ENCODE measurements around the gene RIOK2.
A peak's percentile ranks its signal among the peaks of the same experiment; 100 is the strongest.
"Not testable (repeated sequence)": the region's sequence is repeated elsewhere in the genome, so short reads cannot be mapped to it uniquely, and the experiment has no call there.

The RIOK2 gene

GRCh38 chr5:97182571-97183099, 412 bp downstream of the RIOK2 start:
- Histone ChIP-seq H3F3A (ENCODE audit: insufficient read depth, low read length) (no peaks in the 10 kb centered on the region), H3K4me2 (ENCODE audit: low read length) (peak overlapping the region; percentile 75), H3K36me3 (ENCODE audit: insufficient read depth, low read length) (peaks cover 28% of the 10 kb centered on the region), H2AFZ (ENCODE audit: low read length) (0 out of 2 replicates have a peak overlapping the region, but pooled peaks have one; percentile 71), H3K27ac (ENCODE audit: low read depth, low read length, poor library complexity, severe bottlenecking) (peak overlapping the region; percentile 87), H3K9me3 (ENCODE audit: low read length) (no peaks in the 10 kb centered on the region), H3K9me2 (ENCODE audit: low read depth, low read length) (no peaks in the 10 kb centered on the region), H4K20me1 (ENCODE audit: insufficient read depth, low read length) (no peaks in the 10 kb centered on the region), H3K4me3 (ENCODE audit: low read depth, low read length, poor library complexity, severe bottlenecking) (peak overlapping the region; percentile 92), H3K79me2 (ENCODE audit: insufficient read depth, low read length) (peaks cover 24% of the 10 kb centered on the region), H3K9ac (ENCODE audit: low read length) (peak overlapping the region; percentile 94), H3K27me3 (ENCODE audit: insufficient read depth, low read length) (no peaks in the 10 kb centered on the region), H3K4me1 (ENCODE audit: insufficient read depth, low read length, severe bottlenecking) (peaks cover 21% of the 10 kb centered on the region)
- TF ChIP-seq EZH2 (IDR thresholded peaks at IDR 0.05; ENCODE audit: borderline replicate concordance, low read length), result no peak
- TF ChIP-seq, protein P1, sequence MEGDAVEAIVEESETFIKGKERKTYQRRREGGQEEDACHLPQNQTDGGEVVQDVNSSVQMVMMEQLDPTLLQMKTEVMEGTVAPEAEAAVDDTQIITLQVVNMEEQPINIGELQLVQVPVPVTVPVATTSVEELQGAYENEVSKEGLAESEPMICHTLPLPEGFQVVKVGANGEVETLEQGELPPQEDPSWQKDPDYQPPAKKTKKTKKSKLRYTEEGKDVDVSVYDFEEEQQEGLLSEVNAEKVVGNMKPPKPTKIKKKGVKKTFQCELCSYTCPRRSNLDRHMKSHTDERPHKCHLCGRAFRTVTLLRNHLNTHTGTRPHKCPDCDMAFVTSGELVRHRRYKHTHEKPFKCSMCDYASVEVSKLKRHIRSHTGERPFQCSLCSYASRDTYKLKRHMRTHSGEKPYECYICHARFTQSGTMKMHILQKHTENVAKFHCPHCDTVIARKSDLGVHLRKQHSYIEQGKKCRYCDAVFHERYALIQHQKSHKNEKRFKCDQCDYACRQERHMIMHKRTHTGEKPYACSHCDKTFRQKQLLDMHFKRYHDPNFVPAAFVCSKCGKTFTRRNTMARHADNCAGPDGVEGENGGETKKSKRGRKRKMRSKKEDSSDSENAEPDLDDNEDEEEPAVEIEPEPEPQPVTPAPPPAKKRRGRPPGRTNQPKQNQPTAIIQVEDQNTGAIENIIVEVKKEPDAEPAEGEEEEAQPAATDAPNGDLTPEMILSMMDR (IDR thresholded peaks at IDR 0.05; ENCODE audit: low read length), result no peak

DNA sequence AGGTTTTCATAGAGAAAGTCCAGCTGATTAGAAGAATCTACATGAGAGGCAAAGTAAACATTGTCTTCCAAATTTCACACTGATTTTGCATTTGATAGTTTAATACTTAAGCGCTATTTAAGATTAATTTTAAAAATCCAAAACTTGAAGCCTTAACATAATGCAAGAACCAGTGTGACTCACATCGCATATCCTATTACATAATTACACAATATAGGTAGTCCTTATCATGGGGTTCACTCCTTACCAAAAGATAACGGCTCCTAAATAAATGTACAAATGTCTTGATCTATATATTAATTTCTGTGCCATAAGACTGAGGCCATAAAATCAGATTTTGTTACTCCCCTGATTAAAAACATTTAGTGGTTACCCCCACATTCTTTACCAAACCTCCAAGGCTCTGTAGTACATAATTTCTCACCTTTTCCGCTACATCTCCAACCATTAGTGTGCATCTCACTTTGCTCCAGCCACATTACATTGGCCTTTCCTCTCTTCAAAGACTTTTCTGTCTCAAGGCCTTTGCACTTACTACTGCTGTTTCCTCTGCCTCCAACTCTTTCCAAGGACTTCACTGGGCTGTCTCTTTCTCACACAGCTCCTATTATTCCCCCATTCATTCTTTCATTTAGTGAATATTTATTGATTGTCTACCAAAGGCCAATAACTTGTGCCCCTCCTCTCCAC, 1.0 kb downstream of the RIOK2 start:
- Histone ChIP-seq H3K79me2 (ENCODE audit: insufficient read depth, low read length) (peaks cover 24% of the 10 kb centered on the region), H3F3A (ENCODE audit: insufficient read depth, low read length) (no peaks in the 10 kb centered on the region), H3K27ac (ENCODE audit: low read depth, low read length, poor library complexity, severe bottlenecking) (no peak overlapping the region), H3K4me2 (ENCODE audit: low read length) (peak overlapping the region; percentile 75), H3K36me3 (ENCODE audit: insufficient read depth, low read length) (peaks cover 35% of the 10 kb centered on the region), H3K27me3 (ENCODE audit: insufficient read depth, low read length) (no peaks in the 10 kb centered on the region), H3K4me3 (ENCODE audit: low read depth, low read length, poor library complexity, severe bottlenecking) (peak overlapping the region; percentile 92), H3K9me3 (ENCODE audit: low read length) (no peaks in the 10 kb centered on the region), H4K20me1 (ENCODE audit: insufficient read depth, low read length) (no peaks in the 10 kb centered on the region), H3K4me1 (ENCODE audit: insufficient read depth, low read length, severe bottlenecking) (peaks cover 21% of the 10 kb centered on the region), H3K9me2 (ENCODE audit: low read depth, low read length) (no peaks in the 10 kb centered on the region), H2AFZ (ENCODE audit: low read length) (no peak overlapping the region), H3K9ac (ENCODE audit: low read length) (peak overlapping the region; percentile 94)
- no peak for TF ChIP-seq EZH2 (IDR thresholded peaks at IDR 0.05; ENCODE audit: borderline replicate concordance, low read length)
- TF ChIP-seq, protein P1 (IDR thresholded peaks at IDR 0.05; ENCODE audit: low read length), result no peak

DNA sequence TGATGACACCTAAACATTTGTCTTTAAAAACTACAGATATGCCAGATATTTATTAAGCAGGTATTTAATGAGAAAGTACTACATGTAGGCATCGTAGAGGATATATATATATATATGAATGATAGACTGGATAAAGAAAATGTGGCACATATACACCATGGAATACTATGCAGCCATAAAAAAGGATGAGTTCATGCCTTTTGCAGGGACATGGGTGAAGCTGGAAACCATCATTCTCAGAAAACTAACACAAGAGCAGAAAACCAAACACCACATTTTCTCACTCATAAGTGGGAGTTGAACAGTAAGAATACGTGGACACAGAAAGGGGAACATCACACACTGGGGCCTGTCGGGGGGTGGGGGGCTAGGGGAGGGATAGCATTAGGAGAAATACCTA, 3.6 kb downstream of the RIOK2 start:
- H3K9me3 ChIP-seq (ENCODE audit: low read length); H3K4me3 ChIP-seq (ENCODE audit: low read depth, low read length, poor library complexity, severe bottlenecking); H3K27me3 ChIP-seq (ENCODE audit: insufficient read depth, low read length); H3F3A ChIP-seq (ENCODE audit: insufficient read depth, low read length); H4K20me1 ChIP-seq (ENCODE audit: insufficient read depth, low read length); H3K27ac ChIP-seq (ENCODE audit: low read depth, low read length, poor library complexity, severe bottlenecking); H3K9ac ChIP-seq (ENCODE audit: low read length); H2AFZ ChIP-seq (ENCODE audit: low read length); H3K9me2 ChIP-seq (ENCODE audit: low read depth, low read length); H3K4me2 ChIP-seq (ENCODE audit: low read length): not testable (repeated sequence)
- Histone ChIP-seq H3K79me2 (ENCODE audit: insufficient read depth, low read length) (peaks cover 24% of the 10 kb centered on the region), H3K4me1 (ENCODE audit: insufficient read depth, low read length, severe bottlenecking) (peaks cover 21% of the 10 kb centered on the region), H3K36me3 (ENCODE audit: insufficient read depth, low read length) (peaks cover 58% of the 10 kb centered on the region)

DNA sequence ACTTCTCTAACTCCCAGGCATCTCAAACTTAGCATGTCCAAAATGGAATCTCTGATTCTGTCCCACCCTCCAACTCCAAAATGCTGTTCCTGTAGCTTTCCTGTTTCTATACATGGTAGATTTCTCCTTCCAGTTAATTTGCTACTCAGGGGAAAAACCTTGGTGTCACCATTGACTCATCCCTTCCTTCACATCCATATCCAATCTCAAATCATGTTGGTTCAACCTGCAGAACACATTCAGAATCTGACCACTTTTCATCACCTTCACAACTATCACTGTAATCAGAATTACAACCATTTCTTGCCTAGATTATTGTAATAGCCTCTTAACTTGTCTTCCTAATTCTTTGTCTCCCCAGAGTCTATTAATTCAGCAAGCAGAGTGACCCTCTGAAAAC, 10.8 kb downstream of the RIOK2 start:
- Histone ChIP-seq H3K36me3 (ENCODE audit: insufficient read depth, low read length) (peaks cover 97% of the 10 kb centered on the region), H3K4me1 (ENCODE audit: insufficient read depth, low read length, severe bottlenecking) (peaks cover 11% of the 10 kb centered on the region), H3K79me2 (ENCODE audit: insufficient read depth, low read length) (no peaks in the 10 kb centered on the region), H3K4me3 (ENCODE audit: low read depth, low read length, poor library complexity, severe bottlenecking) (no peak overlapping the region), H3K9ac (ENCODE audit: low read length) (no peak overlapping the region), H3F3A (ENCODE audit: insufficient read depth, low read length) (no peaks in the 10 kb centered on the region), H3K9me2 (ENCODE audit: low read depth, low read length) (no peaks in the 10 kb centered on the region), H3K27me3 (ENCODE audit: insufficient read depth, low read length) (no peaks in the 10 kb centered on the region), H3K9me3 (ENCODE audit: low read length) (no peaks in the 10 kb centered on the region), H4K20me1 (ENCODE audit: insufficient read depth, low read length) (no peaks in the 10 kb centered on the region), H3K27ac (ENCODE audit: low read depth, low read length, poor library complexity, severe bottlenecking) (no peak overlapping the region), H2AFZ (ENCODE audit: low read length) (no peak overlapping the region), H3K4me2 (ENCODE audit: low read length) (no peak overlapping the region)
- TF ChIP-seq, protein P1 (IDR thresholded peaks at IDR 0.05; ENCODE audit: low read length), result no peak
- TF ChIP-seq EZH2 (IDR thresholded peaks at IDR 0.05; ENCODE audit: borderline replicate concordance, low read length), result no peak

Measured in OCI-LY1 (cell line).